Peyer's patch (tissue), 4 donors: Measurements from ENCODE around the gene ATP1A2. TPM values are rescaled to one million over a fixed set of nuclear protein-coding genes. Genes with fewer than 3 reads are reported as not detected.

ENCODE experiments used
- DNase-seq, 3 donors: peaks; one replicate each; pipeline ENCODE4 v3.0.0-alpha.2; 2017 to 2019
- H3K27ac ChIP-seq, 4 donors: fragments of 200-600 bp; sonication (generic); one replicate each; pipeline ENCODE4 v1.5.1; 2016 to 2019
- H3K27me3 ChIP-seq, 2 donors: fragments of 200-600 bp; sonication (generic); one replicate each; pipeline ENCODE4 v1.5.1; 2019
- H3K36me3 ChIP-seq, 3 donors: fragments of 200-600 bp; sonication (generic); one replicate each; pipeline ENCODE4 v1.5.1; 2016 to 2019
- H3K4me1 ChIP-seq, 4 donors: fragments of 200-600 bp; sonication (generic); one replicate each; pipeline ENCODE4 v1.5.1; 2016 to 2019
- H3K4me3 ChIP-seq, 4 donors: fragments of 200-600 bp; sonication (generic); 1 replicate in 3 of 4; 2 replicates in 1 of 4; pipeline ENCODE4 v1.5.1; 2016 to 2019; ENCODE audit warnings: mild to moderate bottlenecking in 1 of 4
- H3K9me3 ChIP-seq, 4 donors: fragments of 200-600 bp; sonication (generic); one replicate each; pipeline ENCODE4 v1.5.1; 2016 to 2019; ENCODE audit warnings: mild to moderate bottlenecking in 1 of 4
- POLR2A ChIP-seq, 2 donors: fragments of 450-650 bp; IDR thresholded peaks; one replicate each; pipeline ENCODE4 v1.5.1; 2017; ENCODE audit warnings: antibody characterized with exemption in 2 of 2, mild to moderate bottlenecking in 2 of 2, moderate library complexity in 2 of 2
- total RNA-seq, 4 donors: library from RNA; depleted of rRNA; stranded (reverse); fragments of >200 nt; gene quantifications; one replicate each; pipeline ENCODE4 v1.1.0, GENCODE V29; 2016
- TF ChIP-seq, protein P1 (sequence below), 6 experiments: fragments of 450-650 bp in 4 of 6; fragments of 200-600 bp in 2 of 6; sonication (generic) in 1 of 6; IDR thresholded peaks; one replicate each; pipeline ENCODE4 v1.5.1; 2017 to 2019; ENCODE audit warnings: antibody characterized with exemption in 6 of 6, mild to moderate bottlenecking in 3 of 6, moderate library complexity in 1 of 6

Gene ATP1A2
- total RNA-seq, 4 donors from 2014 or later: 2.3 to 7.4 (median 6.0) TPM

DNA sequence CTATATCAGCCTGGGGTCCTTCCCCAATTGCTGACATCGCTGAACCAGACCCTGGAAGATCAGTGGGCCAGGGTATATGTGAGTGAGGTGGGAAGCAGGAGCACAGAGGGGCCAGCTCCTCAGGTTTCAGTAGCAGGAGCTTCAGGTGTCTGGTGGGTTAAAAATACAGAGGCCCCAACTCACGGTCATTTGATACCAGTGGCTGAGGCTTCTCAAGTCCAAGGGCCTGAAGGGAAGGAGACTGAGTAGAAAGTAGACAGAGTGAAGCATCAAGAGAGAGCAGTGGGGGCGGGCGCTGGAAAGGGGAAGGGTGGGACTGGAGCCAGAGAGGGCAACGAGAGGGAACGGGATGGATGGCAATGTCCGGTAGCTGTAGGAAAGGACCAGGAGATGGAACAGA is 72.8 kb downstream of the ATP1A2 start:
- Histone ChIP-seq H3K4me3 (no peak overlapping the region), H3K27me3 (no peaks in the 10 kb centered on the region), H3K4me1 (peaks cover 0 to 8% (median under 1%) of the 10 kb centered on the region in 4 donors), H3K36me3 (no peaks in the 10 kb centered on the region), H3K9me3 (no peaks in the 10 kb centered on the region), H3K27ac (no peak overlapping the region)
- DNase-seq: no peak
- TF ChIP-seq POLR2A (IDR thresholded peaks at IDR 0.05): no peak
- TF ChIP-seq, protein P1, sequence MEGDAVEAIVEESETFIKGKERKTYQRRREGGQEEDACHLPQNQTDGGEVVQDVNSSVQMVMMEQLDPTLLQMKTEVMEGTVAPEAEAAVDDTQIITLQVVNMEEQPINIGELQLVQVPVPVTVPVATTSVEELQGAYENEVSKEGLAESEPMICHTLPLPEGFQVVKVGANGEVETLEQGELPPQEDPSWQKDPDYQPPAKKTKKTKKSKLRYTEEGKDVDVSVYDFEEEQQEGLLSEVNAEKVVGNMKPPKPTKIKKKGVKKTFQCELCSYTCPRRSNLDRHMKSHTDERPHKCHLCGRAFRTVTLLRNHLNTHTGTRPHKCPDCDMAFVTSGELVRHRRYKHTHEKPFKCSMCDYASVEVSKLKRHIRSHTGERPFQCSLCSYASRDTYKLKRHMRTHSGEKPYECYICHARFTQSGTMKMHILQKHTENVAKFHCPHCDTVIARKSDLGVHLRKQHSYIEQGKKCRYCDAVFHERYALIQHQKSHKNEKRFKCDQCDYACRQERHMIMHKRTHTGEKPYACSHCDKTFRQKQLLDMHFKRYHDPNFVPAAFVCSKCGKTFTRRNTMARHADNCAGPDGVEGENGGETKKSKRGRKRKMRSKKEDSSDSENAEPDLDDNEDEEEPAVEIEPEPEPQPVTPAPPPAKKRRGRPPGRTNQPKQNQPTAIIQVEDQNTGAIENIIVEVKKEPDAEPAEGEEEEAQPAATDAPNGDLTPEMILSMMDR (IDR thresholded peaks at IDR 0.05): no peak

DNA sequence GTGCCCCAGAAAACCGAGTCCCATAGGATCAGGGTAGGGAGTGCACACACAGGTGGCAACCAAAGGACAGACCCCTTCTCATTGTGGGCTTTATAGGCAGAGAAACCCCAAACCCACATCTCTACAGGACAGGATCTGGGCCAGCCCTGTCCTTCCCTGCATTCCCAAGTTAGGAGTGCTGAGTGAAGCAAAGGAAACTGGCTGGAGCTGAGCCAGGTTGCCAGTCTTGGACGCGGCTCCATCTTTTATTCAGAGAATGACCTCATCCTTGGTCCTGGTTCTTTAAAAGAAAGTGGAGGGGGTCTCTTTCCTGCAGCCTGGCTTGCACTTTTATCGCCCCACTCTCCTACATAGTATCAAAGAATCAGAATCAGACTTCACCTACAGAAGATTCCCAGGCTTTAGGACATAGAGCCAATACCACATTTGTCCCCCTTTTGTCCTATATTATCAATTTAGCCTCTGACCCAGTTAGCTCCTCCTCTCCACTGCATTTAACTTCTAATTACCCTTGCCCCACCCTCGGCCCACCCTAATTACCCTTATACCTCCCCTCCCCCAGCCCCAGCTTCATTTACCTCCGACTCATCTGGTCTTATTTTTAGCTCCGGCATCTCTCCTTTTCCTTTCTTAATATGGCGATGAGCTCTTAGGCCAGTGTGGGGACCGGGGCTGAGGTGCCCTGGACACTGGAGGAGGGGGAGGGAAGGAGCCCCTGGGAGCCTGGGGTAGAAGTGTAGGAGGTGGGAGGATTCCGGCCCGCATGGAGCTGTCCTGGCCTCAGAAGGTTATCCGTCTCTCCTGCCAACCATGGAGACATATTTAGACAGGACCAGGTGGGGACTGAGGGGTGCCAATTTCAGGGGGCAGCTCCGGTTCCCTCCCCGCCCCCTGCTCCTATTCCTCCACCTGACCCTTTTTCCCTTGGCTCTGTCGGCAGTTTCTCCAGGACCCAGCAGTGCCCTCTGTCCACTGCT is 74.4 kb downstream of the ATP1A2 start, which contains the start of gene CASQ1:
Gene CASQ1 (plus strand): TSS at position 927 of the 977 bp plus-strand sequence. CDS start 177 bp downstream, outside the sequence.
- Histone ChIP-seq H3K27me3 (no peaks in the 10 kb centered on the region), H3K9me3 (no peaks in the 10 kb centered on the region), H3K36me3 (no peaks in the 10 kb centered on the region), H3K4me3 (no peak within 1 kb of the TSS), H3K27ac (no peak within 1 kb of the TSS), H3K4me1 (peaks cover 0 to 11% (median 2%) of the 10 kb centered on the region in 4 donors)
- TF ChIP-seq POLR2A (IDR thresholded peaks at IDR 0.05): no peak
- TF ChIP-seq, protein P1 (IDR thresholded peaks at IDR 0.05): no peak
- no peak for DNase-seq

- H3K9me3 ChIP-seq: no peaks in the 10 kb centered on the region
- TF ChIP-seq POLR2A (IDR thresholded peaks at IDR 0.05): no peak
- TF ChIP-seq, protein P1 (IDR thresholded peaks at IDR 0.05): no peak
- no peak for DNase-seq
- no peak overlapping the region for H3K4me3 ChIP-seq
- no peaks in the 10 kb centered on the region for H3K27me3 ChIP-seq
- no peaks in the 10 kb centered on the region for H3K36me3 ChIP-seq
- H3K4me1 ChIP-seq: peaks cover 0 to 11% (median 2%) of the 10 kb centered on the region in 4 donors
- no peak overlapping the region for H3K27ac ChIP-seq
These were observed 76.2 kb downstream of the ATP1A2 start for GRCh38 chr1:160191756-160192155.

GRCh38 chr1:160192234-160192633 is 76.7 kb downstream of the ATP1A2 start:
- Histone ChIP-seq H3K4me3 (no peak overlapping the region), H3K27ac (no peak overlapping the region), H3K4me1 (peaks cover 0 to 11% (median 2%) of the 10 kb centered on the region in 4 donors), H3K36me3 (no peaks in the 10 kb centered on the region), H3K9me3 (no peaks in the 10 kb centered on the region), H3K27me3 (no peaks in the 10 kb centered on the region)
- DNase-seq: no peak
- TF ChIP-seq, protein P1 (IDR thresholded peaks at IDR 0.05): no peak
- no peak for TF ChIP-seq POLR2A (IDR thresholded peaks at IDR 0.05)

Other genes with a start within 250 kb of the ATP1A2 start
- 1 to 10 TPM in 1 of 4 donors, not detected in 3; 2.5 TPM for gene CFAP45, start 215.6 kb upstream of the ATP1A2 start, total RNA-seq
- 100 to 1,000 TPM; 120 to 304 (median 177) TPM for gene TAGLN2, start 190.3 kb upstream of the ATP1A2 start, total RNA-seq
- 100 to 1,000 TPM in 1 of 4 donors, 10 to 100 TPM in 2, 1 to 10 TPM in 1; 5.8 to 169 (median 40.6) TPM for gene IGSF9, start 170.1 kb upstream of the ATP1A2 start, total RNA-seq
- not detected for gene SLAMF9, start 161.5 kb upstream of the ATP1A2 start, total RNA-seq
- gene PIGM, start 83.8 kb upstream of the ATP1A2 start, total RNA-seq: 1 to 10 TPM in 3 of 4 donors, under 1 TPM in 1; under 0.01 to 6.7 (median 5.5) TPM
- gene KCNJ10, start 45.6 kb upstream of the ATP1A2 start, total RNA-seq: not detected
- not detected for gene KCNJ9, start 34.2 kb upstream of the ATP1A2 start, total RNA-seq
- gene IGSF8, start 17.1 kb upstream of the ATP1A2 start, total RNA-seq: 10 to 100 TPM; 20.6 to 65.3 (median 38.9) TPM
- under 1 TPM in 1 of 4 donors, not detected in 3; 0.57 TPM for gene ATP1A4, start 35.8 kb downstream of the ATP1A2 start, total RNA-seq
- 1 to 10 TPM in 1 of 4 donors, not detected in 3; 2.6 TPM for gene CASQ1, start 74.8 kb downstream of the ATP1A2 start, total RNA-seq
- gene PEA15, start 89.6 kb downstream of the ATP1A2 start, total RNA-seq: 10 to 100 TPM; 10.2 to 34.7 (median 17.3) TPM
- gene DCAF8, start 146.8 kb downstream of the ATP1A2 start, total RNA-seq: 100 to 1,000 TPM; 121 to 359 (median 202) TPM
- 10 to 100 TPM; 25.4 to 45.6 (median 40.2) TPM for gene PEX19, start 169.4 kb downstream of the ATP1A2 start, total RNA-seq
- gene COPA, start 227.5 kb downstream of the ATP1A2 start, total RNA-seq: 100 to 1,000 TPM; 109 to 173 (median 138) TPM
- gene NCSTN, start 227.6 kb downstream of the ATP1A2 start, total RNA-seq: 100 to 1,000 TPM in 3 of 4 donors, 10 to 100 TPM in 1; 34.7 to 173 (median 158) TPM